HG03342 (cell line): ENCODE data around the gene KIF16B.
"Not testable (repeated sequence)": the region's sequence is repeated elsewhere in the genome, so short reads cannot be mapped to it uniquely, and the experiment has no call there.

ENCODE experiments used
- ATAC-seq: cut with Tn5 transposase; IDR thresholded peaks from one replicate; pipeline ENCODE4 v1.9.1; 2021; ENCODE audit warnings: mild to moderate bottlenecking, moderate library complexity; ENCODE audit not compliant: unreplicated experiment

Gene KIF16B

GRCh38 chr20:16526433-16527380 is 46.5 kb downstream of the KIF16B start:
- no peak for ATAC-seq

GRCh38 chr20:16522651-16523050 is 50.6 kb downstream of the KIF16B start:
- ATAC-seq, result not testable (repeated sequence)

DNA sequence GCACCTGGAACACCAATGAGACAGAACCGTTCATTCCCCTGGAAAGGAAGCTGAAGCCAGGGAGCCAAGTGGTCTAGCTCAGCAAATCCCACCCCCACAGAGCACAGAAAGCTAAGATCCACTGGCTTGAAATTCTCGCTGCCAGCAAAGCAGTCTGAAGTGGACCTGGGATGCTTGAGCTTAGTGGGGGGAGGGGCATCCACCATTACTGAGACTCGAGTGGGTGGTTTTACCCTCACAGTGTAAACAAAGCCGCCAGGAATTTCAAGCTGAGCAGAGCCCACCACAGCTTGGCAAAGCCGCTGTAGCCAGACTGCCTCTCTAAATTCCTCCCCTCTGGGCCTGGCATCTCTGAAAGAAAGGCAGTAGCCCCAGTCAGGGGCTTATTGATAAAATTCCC is 53.1 kb downstream of the KIF16B start:
- ATAC-seq, result no peak

DNA sequence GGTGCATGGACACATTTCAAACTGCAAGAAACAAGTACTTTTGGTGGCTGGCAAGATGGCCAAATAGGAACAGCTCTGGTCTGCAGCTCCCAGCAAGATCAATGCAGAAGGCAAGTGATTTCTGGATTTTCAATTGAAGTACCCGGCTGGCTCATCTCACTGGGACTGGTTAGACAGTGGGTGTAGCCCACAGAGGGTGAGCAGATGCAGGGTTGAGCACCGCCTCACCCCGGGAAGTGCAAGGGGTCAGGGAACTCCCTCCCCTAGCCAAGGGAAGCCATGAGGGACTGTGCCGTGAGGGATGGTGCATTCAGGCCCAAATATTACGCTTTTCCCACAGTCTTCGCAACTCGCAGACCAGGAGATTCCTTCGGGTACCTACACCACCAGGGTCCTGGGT is 53.6 kb downstream of the KIF16B start:
- not testable (repeated sequence) for ATAC-seq

DNA sequence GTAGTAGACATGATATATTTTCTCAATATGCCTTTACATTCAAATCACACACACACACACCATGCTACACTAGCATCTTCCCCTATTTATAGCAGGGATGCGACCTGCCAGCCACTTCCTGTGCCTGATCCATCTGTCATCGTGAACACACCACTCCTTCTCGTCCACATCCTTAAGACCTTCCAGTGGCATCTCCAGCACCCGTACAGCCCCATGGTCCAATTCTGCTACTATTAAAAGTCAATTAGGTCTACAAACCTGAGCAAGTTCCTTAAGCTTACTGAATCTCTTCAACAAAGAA is 54.5 kb downstream of the KIF16B start:
- ATAC-seq, result no peak

DNA sequence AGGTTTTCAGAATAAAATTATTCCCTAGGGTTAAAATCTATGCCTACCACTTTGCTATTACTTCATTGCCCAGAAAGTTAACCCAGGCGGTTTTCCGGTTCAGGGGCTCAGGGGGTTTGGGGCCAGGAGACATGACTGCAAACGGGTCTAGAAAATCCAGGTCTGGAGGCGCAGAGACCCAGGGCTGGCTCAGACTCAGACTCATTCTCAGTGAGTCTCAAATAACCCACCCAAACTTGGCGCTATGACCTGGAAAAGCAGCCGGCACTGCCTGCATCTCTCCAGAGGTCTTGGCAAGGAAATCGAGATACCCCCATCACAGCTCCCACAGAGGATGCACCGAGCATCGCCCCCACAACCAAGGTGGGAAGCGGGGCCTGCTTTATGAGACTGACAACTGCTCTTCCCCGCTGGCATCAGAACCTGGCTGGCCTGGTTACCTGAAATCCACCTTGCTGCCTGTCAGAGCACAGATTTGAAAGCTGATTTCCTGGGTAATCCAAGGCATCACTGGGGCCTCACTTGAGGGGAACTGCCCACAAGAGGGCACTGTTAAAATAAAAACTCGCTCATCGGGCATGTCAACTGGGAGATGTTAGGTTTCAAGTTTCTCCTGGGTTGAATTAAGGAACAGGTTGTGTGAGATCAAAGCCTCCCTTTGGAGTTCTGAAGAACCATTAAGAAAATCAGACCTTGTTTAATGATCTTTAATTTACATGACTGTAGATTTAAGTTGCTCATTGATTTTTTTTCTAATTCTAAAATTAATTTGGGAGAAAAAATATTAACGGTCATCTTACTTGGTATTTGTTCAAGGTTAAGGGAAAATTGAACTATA is 55.1 kb downstream of the KIF16B start:
- ATAC-seq, result no peak

GRCh38 chr20:16516794-16517193 is 56.5 kb downstream of the KIF16B start:
- ATAC-seq, result no peak

- no peak for ATAC-seq
Measured at GRCh38 chr20:16515046-16515445, 58.2 kb downstream of the KIF16B start.

GRCh38 chr20:16514140-16514539 is 59.1 kb downstream of the KIF16B start:
- ATAC-seq, result no peak

GRCh38 chr20:16505894-16506293 is 67.4 kb downstream of the KIF16B start:
- ATAC-seq, result peak; percentile 49

DNA sequence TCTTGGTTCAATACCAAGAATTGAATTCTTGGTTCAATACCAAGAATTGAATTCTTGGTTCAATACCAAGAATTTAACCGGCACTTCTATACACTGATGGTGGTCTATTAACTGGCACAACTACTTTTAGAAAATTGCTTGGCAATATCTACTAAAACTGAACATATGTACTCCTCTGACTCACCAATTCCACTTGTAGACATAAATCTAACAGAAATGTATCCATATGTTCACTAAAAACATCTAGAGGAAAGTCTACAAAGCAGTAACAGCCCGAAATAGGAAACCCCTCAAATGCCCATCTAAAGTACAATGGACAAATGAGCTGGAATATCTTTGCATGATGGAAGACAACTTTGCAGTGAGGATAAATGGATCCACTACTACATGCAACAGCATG is 71.9 kb downstream of the KIF16B start:
- no peak for ATAC-seq

- ATAC-seq, result no peak
Measured at GRCh38 chr20:16500197-16500596, 73.1 kb downstream of the KIF16B start.

GRCh38 chr20:16498526-16499253 is 74.6 kb downstream of the KIF16B start:
- no peak for ATAC-seq

GRCh38 chr20:16497896-16498295 is 75.4 kb downstream of the KIF16B start:
- no peak for ATAC-seq

GRCh38 chr20:16493486-16493885 is 79.8 kb downstream of the KIF16B start:
- no peak for ATAC-seq

GRCh38 chr20:16491294-16491905 is 81.8 kb downstream of the KIF16B start:
- ATAC-seq, result peak; percentile 68

DNA sequence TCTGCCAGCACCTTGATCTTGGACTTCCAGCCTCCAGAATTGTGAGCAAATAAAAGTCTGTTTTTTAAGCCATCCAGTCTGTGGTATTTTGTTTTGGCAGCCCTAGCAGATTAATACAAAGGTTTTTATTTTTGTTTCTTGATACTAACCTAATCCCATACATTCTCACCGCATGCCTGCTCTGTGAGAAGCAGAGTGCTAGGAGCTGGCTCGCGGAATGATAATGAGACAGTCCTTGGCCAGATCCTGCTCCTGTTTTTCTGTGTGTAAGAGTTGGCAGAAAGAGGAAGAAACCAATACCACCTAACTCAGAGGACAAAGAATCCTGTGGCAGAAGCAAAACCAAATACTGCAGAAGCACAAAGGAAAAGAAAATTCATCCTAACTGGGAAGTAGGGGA is 82.6 kb downstream of the KIF16B start:
- no peak for ATAC-seq

GRCh38 chr20:16488616-16489015 is 84.6 kb downstream of the KIF16B start:
- ATAC-seq, result no peak

- ATAC-seq, result no peak
Measured at GRCh38 chr20:16488086-16488485, 85.2 kb downstream of the KIF16B start.

DNA sequence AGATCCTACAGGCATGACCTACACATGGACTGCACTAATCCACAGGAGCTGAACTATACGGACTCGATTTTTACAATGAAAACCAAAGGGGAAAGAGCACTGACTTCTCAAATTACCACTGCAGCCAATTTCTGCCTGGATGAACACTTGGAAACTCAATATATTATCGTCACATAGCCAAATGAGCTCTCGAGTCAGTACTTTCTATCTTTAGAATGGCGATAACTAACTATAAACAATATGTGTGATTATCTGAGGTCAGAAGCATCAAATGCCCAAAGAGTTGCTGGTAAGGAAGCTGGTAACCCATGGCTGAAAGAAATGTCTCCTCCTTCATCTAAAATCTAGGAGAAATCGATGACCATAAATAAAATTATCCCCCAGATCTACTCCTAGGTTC is 86.7 kb downstream of the KIF16B start:
- no peak for ATAC-seq

GRCh38 chr20:16485401-16485800 is 87.8 kb downstream of the KIF16B start:
- ATAC-seq, result no peak
